Measurements from ENCODE around the gene ZBTB8A. TPM values are rescaled to one million over a fixed set of nuclear protein-coding genes. Genes with fewer than 3 reads are reported as not detected.

The ZBTB8A gene
- 8.9 and 10.4 TPM in 2 replicates for total RNA-seq (2021; fragmentation: NEBNext Ultra II Directional; extraction: Animal tissue kit (Norgen Biotek cat#: 25700))
- 2.3 and 2.9 TPM in 2 replicates for polyA plus RNA-seq (2011; rRNA removed)
- 3.6 TPM for polyA plus RNA-seq (2011; cell fraction: cytosol; rRNA removed)
- 2.6 TPM for polyA plus RNA-seq (2011; cell fraction: nucleus; rRNA removed)
- polyA plus RNA-seq (2012, experiment 1 of 2) = 2.9 to 5.9 TPM (median 5.0 TPM) in 4 replicates
- 0.92 TPM for polyA plus RNA-seq (2012, experiment 2 of 2)
- polyA plus RNA-seq (2013, experiment 1 of 2) = 7.9 TPM
- polyA plus RNA-seq (2013, experiment 2 of 2) = 7.0 TPM
- polyA minus RNA-seq (2011; rRNA and poly(A)+ RNA removed) = 5.7 and 10.3 TPM in 2 replicates
- 3.1 TPM for polyA minus RNA-seq (2011; cell fraction: cytosol; rRNA and poly(A)+ RNA removed)
- 7.6 TPM for polyA minus RNA-seq (2011; cell fraction: nucleus; rRNA and poly(A)+ RNA removed)
- long read RNA-seq, experiment 1, full-length matches to known transcripts = 1 of 3 reads
- long read RNA-seq, experiment 1, partial matches to known transcripts = 0 of 3 reads
- long read RNA-seq, experiment 1, other reads (novel, unspliced or antisense) = 2 of 3 reads
- long read RNA-seq, experiment 2, partial matches to known transcripts = 0 of 2 reads
- long read RNA-seq, experiment 2, other reads (novel, unspliced or antisense) = 2 of 2 reads

DNA sequence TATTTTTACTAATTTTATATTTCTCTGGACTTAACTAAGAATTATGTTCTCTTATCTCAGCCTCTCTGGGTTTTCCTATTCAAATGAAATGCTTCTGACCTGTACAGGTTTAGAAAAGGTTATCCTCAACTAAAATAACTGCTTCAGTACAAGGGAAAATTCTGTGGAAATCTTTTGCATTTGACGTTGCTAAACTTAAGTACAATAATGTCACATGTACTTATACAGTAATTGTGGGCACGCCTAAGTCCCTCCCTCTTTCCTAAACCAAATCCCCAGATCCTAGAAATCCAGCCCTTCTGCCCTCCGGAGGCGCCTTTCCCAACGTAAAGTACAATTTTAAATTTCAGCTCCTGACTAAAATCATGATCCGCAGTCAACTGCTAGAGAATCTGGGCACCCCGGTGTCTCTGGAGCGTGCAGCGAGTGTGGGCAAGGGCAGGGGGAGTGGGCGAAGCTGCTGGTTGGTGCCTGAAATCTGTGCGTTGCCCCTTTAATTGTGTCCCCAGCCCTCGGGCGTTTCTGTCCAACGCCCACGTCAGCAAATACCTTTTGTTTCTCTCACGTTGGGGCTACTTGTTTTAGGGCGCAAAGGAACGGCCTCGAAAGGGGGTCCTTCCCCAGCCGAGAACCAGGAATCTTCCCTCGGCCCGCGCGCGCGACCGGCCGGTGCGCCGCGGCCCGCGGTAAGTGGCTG, at the start of gene ZBTB8A:
ZBTB8A (plus strand) TSS at position 541 of the 697 bp plus-strand sequence. CDS start 53,505 bp downstream, outside the sequence.
- Histone ChIP-seq H4K5ac (ENCODE audit: insufficient read length, low read depth, low read length) (peak within 1 kb of the TSS; percentile 12), H3K36me3 (ENCODE audit: control insufficient read depth in 2 of 4, insufficient read depth in 4 of 4, low read length in 3 of 4) (no peaks in the 10 kb centered on the region), H3K79me2 (ENCODE audit: control insufficient read depth in 1 of 2, insufficient read depth in 2 of 2, low read length in 2 of 2) (peaks cover 0 to 27% of the 10 kb centered on the region in 2 experiments; a peak in 2 of 4 replicates), H3K9ac (replicated peaks in 1 of 4; ENCODE audit: extremely low read depth in 1 of 4, low read depth in 3 of 4, low read length in 3 of 4) (peak within 1 kb of the TSS; percentile 72 to 97 (median 86)), H2BK5ac (ENCODE audit: low read depth, low read length) (no peak within 1 kb of the TSS), H3K79me1 (ENCODE audit: low read depth, low read length) (no peaks in the 10 kb centered on the region), H2BK12ac (ENCODE audit: low read depth, low read length) (no peak within 1 kb of the TSS), H3K18ac (ENCODE audit: extremely low read depth, low read length) (peak within 1 kb of the TSS; percentile 76; the same call in 1 of the 2 replicates), H2BK15ac (ENCODE audit: low read length) (no peak within 1 kb of the TSS), H3K27ac (ENCODE audit: low read depth, low read length) (peak within 1 kb of the TSS; percentile 83; the same call in 1 of the 2 replicates), H3K4ac (replicated peaks; ENCODE audit: insufficient read length, low read depth, low read length) (no peak within 1 kb of the TSS), H2AK5ac (ENCODE audit: low read depth, low read length) (no peak within 1 kb of the TSS), H3K23ac (ENCODE audit: insufficient read length) (no peak within 1 kb of the TSS), H3K56ac (replicated peaks; ENCODE audit: insufficient read length, low read depth, low read length) (no peak within 1 kb of the TSS), H3K23me2 (ENCODE audit: low read depth, low read length) (peaks cover 8% of the 10 kb centered on the region; the same call in 1 of the 2 replicates), H3K27me3 (replicated peaks in 1 of 4; ENCODE audit: control insufficient read depth in 3 of 4, extremely low read depth in 1 of 4, insufficient read depth in 3 of 4, low read length in 3 of 4) (no peaks in the 10 kb centered on the region; a peak in 1 of 7 replicates), H3K4me3 (ENCODE audit: extremely low read depth in 1 of 4, insufficient read depth in 2 of 4, low read depth in 3 of 4, low read length in 4 of 4) (peak within 1 kb of the TSS; percentile 74 to 95 (median 78)), H3K4me2 (ENCODE audit: insufficient read depth in 1 of 2, low read depth in 2 of 2, low read length in 2 of 2) (peak within 1 kb of the TSS; percentile 93 to 99), H4K8ac (ENCODE audit: extremely low read depth, insufficient read depth, low read length) (peak within 1 kb of the TSS; percentile 76; the same call in 1 of the 2 replicates), H2AFZ (ENCODE audit: low read length) (peak within 1 kb of the TSS; percentile 66), H2BK120ac (replicated peaks; ENCODE audit: low read depth, low read length) (no peak within 1 kb of the TSS), H2BK20ac (ENCODE audit: low read length) (no peak within 1 kb of the TSS), H4K20me1 (replicated peaks in 1 of 2; ENCODE audit: control insufficient read depth in 1 of 2, insufficient read depth in 2 of 2, low read length in 2 of 2) (peaks cover 3 to 8% of the 10 kb centered on the region in 2 experiments), H3K14ac (ENCODE audit: insufficient read length) (no peak within 1 kb of the TSS), H3K4me1 (replicated peaks in 1 of 4; ENCODE audit: control insufficient read depth in 3 of 4, insufficient read depth in 4 of 4, low read length in 3 of 4) (peaks cover 0 to 2% (median 1%) of the 10 kb centered on the region in 4 experiments; a peak in 5 of 7 replicates), H3K9me3 (ENCODE audit: insufficient read depth in 2 of 2, low read depth in 1 of 2, low read length in 1 of 2) (no peaks in the 10 kb centered on the region), H4K91ac (replicated peaks; ENCODE audit: insufficient read length, low read length) (peak within 1 kb of the TSS; percentile 15)
- WGBS, 2 experiments (ENCODE audit: extremely low coverage in 1 of 2, insufficient coverage in 1 of 2, insufficient read length in 1 of 2, insufficient replicate concordance in 2 of 2, low coverage in 1 of 2, low lambda C conversion rate in 2 of 2, missing lambda C conversion rate in 1 of 2) = 3% methylated on average over 30 of the region's 33 CpGs; no CpG with 5 or more reads in 1 of the 2 experiments
- CTCF ChIA-PET (ENCODE audit: partially characterized antibody) = interaction anchor here (1.1 to 2.2 kb wide), 6 partner anchors 14 to 173 kb away, joined by 3 to 11 read pairs (median 4); no protein-coding TSS in a partner anchor
- POLR2A ChIA-PET (ENCODE audit: partially characterized antibody) = interaction anchor here (0.6 to 3.2 kb wide), 10 partner anchors 9 to 519 kb away, joined by 3 to 25 read pairs (median 5); partner anchors contain the start of genes RBBP4 and ZBTB8OS
- FAIRE-seq = no peak
- peak; percentile 15 to 73 for DNase-seq (ENCODE audit: low read depth in 1 of 2, low spot score in 2 of 2)
- no peak for TF ChIP-seq KDM4A (IDR thresholded peaks at IDR 0.05; ENCODE audit: low read depth, low read length, severe bottlenecking)
- TF ChIP-seq POLR2AphosphoS5 (IDR thresholded peaks at IDR 0.05; ENCODE audit: low read depth, low read length) = no peak; the same call in 1 of the 2 replicates
- no peak for TF ChIP-seq ZNF274 (IDR thresholded peaks at IDR 0.05; ENCODE audit: borderline replicate concordance, extremely low read depth, low read length)
- TF ChIP-seq RBBP5 (IDR thresholded peaks at IDR 0.05; ENCODE audit: borderline replicate concordance, low read depth, low read length) = peak; percentile 51; the same call in 1 of the 2 replicates
- 0 out of 4 replicates have a peak, but pooled peaks of 1 of the 2 experiments have one; percentile 37 for TF ChIP-seq SIN3A (conservative IDR thresholded peaks at IDR 0.05 in 1 of 2, IDR thresholded peaks at IDR 0.05 in 1 of 2; ENCODE audit: low read depth in 1 of 2, low read length in 2 of 2)
- peak; percentile 43 for TF ChIP-seq TAF7 (optimal IDR thresholded peaks at IDR 0.05; ENCODE audit: borderline replicate concordance, low read depth, low read length)
- peak in 1 of 2 experiments; percentile 58; a peak in 1 of 3 replicates for TF ChIP-seq POLR2A (IDR thresholded peaks at IDR 0.05; ENCODE audit: control extremely low read depth in 1 of 2, low read depth in 2 of 2, low read length in 2 of 2)
- TF ChIP-seq SP4 (IDR thresholded peaks at IDR 0.05; ENCODE audit: low read length) = no peak
- TF ChIP-seq TCF12 (IDR thresholded peaks at IDR 0.05; ENCODE audit: low read depth, low read length) = no peak
